HepG2 (cell line): ENCODE measurements around the gene ZFPM1. TPM values are rescaled to one million over a fixed set of nuclear protein-coding genes. Genes with fewer than 3 reads are reported as not detected.

Source experiments
- AHDC1 ChIP-seq: sonication (generic); formaldehyde crosslinking; IDR thresholded peaks from 2 replicates; pipeline ENCODE4 v1.5.1; 2020; ENCODE audit warnings: mild to moderate bottlenecking, missing genetic modification reagents, borderline replicate concordance
- GTF3A ChIP-seq: sonication (generic); formaldehyde crosslinking; conservative IDR thresholded peaks from 2 replicates; pipeline ENCODE4 v1.4.0; 2020; ENCODE audit warnings: mild to moderate bottlenecking, missing genetic modification reagents
- HMGA1 ChIP-seq: sonication (generic); formaldehyde crosslinking; conservative IDR thresholded peaks from 2 replicates; pipeline ENCODE4 v1.4.0; 2020; ENCODE audit warnings: missing genetic modification reagents
- MEIS2 ChIP-seq: sonication (generic); formaldehyde crosslinking; IDR thresholded peaks from 2 replicates; pipeline ENCODE4 v1.9.0; 2021; ENCODE audit warnings: mild to moderate bottlenecking, missing genetic modification reagents
- NFE2L1 ChIP-seq: sonication (generic); formaldehyde crosslinking; IDR thresholded peaks from 2 replicates; pipeline ENCODE4 v1.4.0; 2020; ENCODE audit warnings: missing genetic modification reagents, mild to moderate bottlenecking, borderline replicate concordance
- RXRB ChIP-seq: IDR thresholded peaks from 2 replicates; pipeline ENCODE4 v1.6.1; 2016; ENCODE audit warnings: borderline replicate concordance, missing genetic modification reagents, missing compliant biosample characterization
- TEAD3 ChIP-seq: optimal IDR thresholded peaks from 2 replicates; pipeline ENCODE3; 2016; ENCODE audit warnings: borderline replicate concordance
- TSC22D2 ChIP-seq: sonication (generic); formaldehyde crosslinking; IDR thresholded peaks from 2 replicates; pipeline ENCODE4 v1.5.1; 2020; ENCODE audit warnings: missing genetic modification reagents, mild to moderate bottlenecking, borderline replicate concordance
- ZHX1 ChIP-seq: sonication (generic); formaldehyde crosslinking; IDR thresholded peaks from 2 replicates; pipeline ENCODE4 v1.8.1; 2022; ENCODE audit warnings: low read depth, mild to moderate bottlenecking, missing genetic modification reagents
- ZIK1 ChIP-seq: sonication (generic); formaldehyde crosslinking; IDR thresholded peaks from 2 replicates; pipeline ENCODE4 v1.5.0; 2020; ENCODE audit warnings: mild to moderate bottlenecking, low read depth, missing genetic modification reagents, borderline replicate concordance
- ZNF468 ChIP-seq: sonication (generic); formaldehyde crosslinking; IDR thresholded peaks from 2 replicates; pipeline ENCODE4 v1.8.0; 2022; ENCODE audit warnings: mild to moderate bottlenecking, moderate library complexity, missing genetic modification reagents
- ZNF572 ChIP-seq: sonication (generic); formaldehyde crosslinking; IDR thresholded peaks from 2 replicates; pipeline ENCODE4 v1.5.1; 2020; ENCODE audit warnings: mild to moderate bottlenecking, missing genetic modification reagents
- ZNF577 ChIP-seq: sonication (generic); formaldehyde crosslinking; IDR thresholded peaks from 2 replicates; pipeline ENCODE4 v1.4.0; 2020; ENCODE audit warnings: mild to moderate bottlenecking, low read depth, missing genetic modification reagents, borderline replicate concordance
- ZNF580 ChIP-seq: IDR thresholded peaks from 2 replicates; pipeline ENCODE4 v1.6.1; 2016; ENCODE audit warnings: low read depth, borderline replicate concordance
- ZNF792 ChIP-seq: IDR thresholded peaks from 2 replicates; pipeline ENCODE4 v1.6.1; 2016
- polyA plus RNA-seq, 8 experiments: library from polyadenylated mRNA; depleted of rRNA in 3 of 8; stranded (reverse) in 7 of 8; unstranded in 1 of 8; fragments of >200 nt; fragmentation: Illumina TruSeq in 4 of 8; extraction: Trizol in 4 of 8; gene quantifications; 2 replicates each; pipeline versions ENCODE4 v1.2.1 to v1.2.3, GENCODE V29; 2011 to 2016; ENCODE audit warnings: low read depth in 4 of 8, missing spikeins in 1 of 8, mixed read lengths in 1 of 8; ENCODE audit not compliant: insufficient read depth in 1 of 8
- total RNA-seq, 5 experiments: library from RNA; depleted of rRNA; stranded (reverse); fragments of >200 nt; fragmentation: Illumina TruSeq; extraction: Trizol; gene quantifications; 2 replicates each; pipeline ENCODE4 v1.2.3, GENCODE V29; 2016; ENCODE audit warnings: low read depth in 1 of 5
- TF ChIP-seq, protein P1 (sequence below): IDR thresholded peaks from 2 replicates; pipeline ENCODE4 v1.6.1; 2016; ENCODE audit warnings: missing genetic modification reagents, missing compliant biosample characterization
- TF ChIP-seq, protein P2 (sequence below): sonication (generic); formaldehyde crosslinking; IDR thresholded peaks from 2 replicates; pipeline ENCODE4 v1.4.0; 2020; ENCODE audit warnings: missing genetic modification reagents

ZFPM1 gene
- total and polyA plus RNA-seq, 2 of the 13 experiments (the other 11 are each of a cell fraction or from before 2014, with no cell fraction given) = 1.3 to 3.8 TPM

DNA sequence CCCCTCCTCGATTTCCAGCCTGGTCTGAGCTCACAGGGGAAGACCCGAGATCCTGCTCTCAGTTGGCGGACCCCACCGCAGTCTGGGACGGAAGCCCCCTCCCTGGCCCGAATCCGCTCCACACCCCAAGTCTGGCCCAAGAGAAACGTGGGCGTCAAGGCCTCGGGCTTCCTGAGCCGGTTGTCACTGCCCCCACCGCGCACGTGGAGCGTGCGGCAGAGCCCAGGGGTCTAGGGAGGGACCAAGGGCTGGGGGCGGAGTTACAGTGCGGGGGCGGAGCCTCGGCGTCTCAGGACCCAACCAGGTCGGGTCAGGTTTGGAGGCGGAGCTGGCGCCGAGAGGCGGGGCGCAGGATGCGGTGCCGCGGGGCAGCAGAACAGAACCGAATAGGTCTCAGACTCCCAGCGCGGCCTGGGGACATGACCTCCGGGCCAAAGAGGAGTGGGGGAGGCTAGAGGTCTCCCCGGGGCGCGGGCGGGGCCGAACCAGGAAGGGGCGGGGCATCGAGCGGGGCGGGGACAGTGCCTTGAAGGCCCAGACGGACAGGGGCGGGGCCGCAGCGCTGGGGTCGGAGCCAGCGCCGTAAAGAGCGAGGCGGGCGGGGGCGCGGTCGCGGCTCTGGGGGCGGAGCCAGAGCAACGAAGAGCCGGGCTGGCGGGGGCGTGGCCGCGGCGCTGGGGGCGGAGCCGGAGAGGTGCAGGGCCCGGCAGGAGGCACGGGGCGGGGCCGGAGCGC, 431 bp upstream of the ZFPM1 start (continued):
- TF ChIP-seq AHDC1 (CRISPR knock-in tag) (peak; percentile 60; the same call in 1 of the 2 replicates), ZIK1 (CRISPR knock-in tag) (peak; percentile 95; the same call in 1 of the 2 replicates), TSC22D2 (peak; percentile 89), GTF3A (no peak), ZNF572 (CRISPR knock-in tag) (peak; percentile 98; the same call in 1 of the 2 replicates), ZNF580 (peak; percentile 92; the same call in 1 of the 2 replicates), HMGA1 (CRISPR knock-in tag) (no peak), MEIS2 (CRISPR knock-in tag) (peak; percentile 85), ZNF792 (peak; percentile 96), TEAD3 (CRISPR knock-in tag) (peak; percentile 60), ZNF468 (CRISPR knock-in tag) (no peak), ZHX1 (CRISPR knock-in tag) (peak; percentile 73), NFE2L1 (CRISPR knock-in tag) (peak; percentile 48; the same call in 1 of the 2 replicates), RXRB (CRISPR knock-in tag) (peak; percentile 72), ZNF577 (CRISPR knock-in tag) (peak; percentile 89; the same call in 1 of the 2 replicates)
- TF ChIP-seq, protein P1, sequence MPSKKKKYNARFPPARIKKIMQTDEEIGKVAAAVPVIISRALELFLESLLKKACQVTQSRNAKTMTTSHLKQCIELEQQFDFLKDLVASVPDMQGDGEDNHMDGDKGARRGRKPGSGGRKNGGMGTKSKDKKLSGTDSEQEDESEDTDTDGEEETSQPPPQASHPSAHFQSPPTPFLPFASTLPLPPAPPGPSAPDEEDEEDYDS (CRISPR knock-in tag) = peak; percentile 72
- TF ChIP-seq, protein P2, sequence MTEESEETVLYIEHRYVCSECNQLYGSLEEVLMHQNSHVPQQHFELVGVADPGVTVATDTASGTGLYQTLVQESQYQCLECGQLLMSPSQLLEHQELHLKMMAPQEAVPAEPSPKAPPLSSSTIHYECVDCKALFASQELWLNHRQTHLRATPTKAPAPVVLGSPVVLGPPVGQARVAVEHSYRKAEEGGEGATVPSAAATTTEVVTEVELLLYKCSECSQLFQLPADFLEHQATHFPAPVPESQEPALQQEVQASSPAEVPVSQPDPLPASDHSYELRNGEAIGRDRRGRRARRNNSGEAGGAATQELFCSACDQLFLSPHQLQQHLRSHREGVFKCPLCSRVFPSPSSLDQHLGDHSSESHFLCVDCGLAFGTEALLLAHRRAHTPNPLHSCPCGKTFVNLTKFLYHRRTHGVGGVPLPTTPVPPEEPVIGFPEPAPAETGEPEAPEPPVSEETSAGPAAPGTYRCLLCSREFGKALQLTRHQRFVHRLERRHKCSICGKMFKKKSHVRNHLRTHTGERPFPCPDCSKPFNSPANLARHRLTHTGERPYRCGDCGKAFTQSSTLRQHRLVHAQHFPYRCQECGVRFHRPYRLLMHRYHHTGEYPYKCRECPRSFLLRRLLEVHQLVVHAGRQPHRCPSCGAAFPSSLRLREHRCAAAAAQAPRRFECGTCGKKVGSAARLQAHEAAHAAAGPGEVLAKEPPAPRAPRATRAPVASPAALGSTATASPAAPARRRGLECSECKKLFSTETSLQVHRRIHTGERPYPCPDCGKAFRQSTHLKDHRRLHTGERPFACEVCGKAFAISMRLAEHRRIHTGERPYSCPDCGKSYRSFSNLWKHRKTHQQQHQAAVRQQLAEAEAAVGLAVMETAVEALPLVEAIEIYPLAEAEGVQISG = peak; percentile 63; the same call in 1 of the 2 replicates
